ENCODE measurements around the gene KLK11. TPM values are rescaled to one million over a fixed set of nuclear protein-coding genes. Genes with fewer than 3 reads are reported as not detected.
A peak's percentile ranks its signal among the peaks of the same experiment; 100 is the strongest.

Gene KLK11
- total RNA-seq, 1 experiment from 2014 or later = not detected

DNA sequence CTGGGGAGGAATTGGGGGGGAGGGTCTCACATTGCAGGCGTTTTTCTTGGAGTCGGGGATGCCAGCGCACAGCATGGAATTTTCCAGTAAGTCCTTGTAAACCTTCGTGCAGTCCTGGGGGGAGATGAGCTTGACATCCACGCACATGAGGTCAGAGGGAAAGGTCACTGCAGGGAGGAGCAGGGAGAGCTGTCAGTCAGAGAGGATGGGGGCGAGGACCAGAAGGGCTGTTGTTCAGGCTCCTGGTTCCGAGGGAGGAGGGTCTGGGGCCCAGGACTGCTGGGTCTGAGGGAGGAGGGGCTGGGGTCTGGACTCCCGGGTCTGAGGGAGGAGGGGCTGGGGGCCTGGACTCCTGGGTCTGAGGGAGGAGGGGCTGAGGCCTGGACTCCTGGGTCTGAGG lies 46.7 kb downstream of the KLK11 start:
- peak; percentile 61 for DNase-seq
- Histone ChIP-seq H3K4me3 (ENCODE audit: insufficient read depth, low read depth, low read length) (no peak overlapping the region), H3K36me3 (replicated peaks; ENCODE audit: control insufficient read depth, insufficient read depth, low read length) (no peaks in the 10 kb centered on the region), H3K27me3 (ENCODE audit: control insufficient read depth, insufficient read depth, low read length) (peaks cover 15% of the 10 kb centered on the region; the same call in 1 of the 2 replicates)

DNA sequence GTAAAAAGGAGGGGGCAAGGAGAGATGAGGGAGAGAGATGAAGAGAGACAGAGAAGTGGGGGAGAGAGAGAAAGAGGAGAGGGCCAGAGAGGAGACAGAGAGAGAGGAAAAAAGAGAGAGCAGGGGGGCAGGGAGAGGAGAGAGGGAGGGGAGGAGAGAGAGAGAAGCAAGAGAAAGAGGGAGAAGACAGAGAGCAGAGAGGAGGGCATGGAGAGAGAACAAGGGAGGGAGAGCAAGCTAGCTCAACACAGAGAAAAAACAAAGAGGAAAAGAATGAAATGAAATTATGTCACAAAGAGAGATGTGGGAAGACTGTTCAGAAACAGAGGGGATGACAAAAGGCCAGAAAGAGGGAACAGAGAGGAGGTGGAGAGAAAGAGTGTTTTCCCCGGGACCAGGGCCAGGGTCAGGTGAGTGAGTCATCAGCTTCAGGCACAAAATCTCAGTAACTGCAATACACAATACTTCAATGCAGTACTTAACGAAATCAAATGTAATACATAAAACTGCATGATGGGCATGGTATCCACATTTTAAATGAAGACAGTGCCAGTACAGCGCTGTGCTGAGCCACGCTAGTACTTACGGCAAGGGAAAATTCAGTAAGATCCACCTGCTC lies 47.5 kb downstream of the KLK11 start:
- DNase-seq = no peak
- H3K4me3 ChIP-seq (ENCODE audit: insufficient read depth, low read depth, low read length) = no peak overlapping the region
- H3K36me3 ChIP-seq (replicated peaks; ENCODE audit: control insufficient read depth, insufficient read depth, low read length) = no peaks in the 10 kb centered on the region
- H3K27me3 ChIP-seq (ENCODE audit: control insufficient read depth, insufficient read depth, low read length) = peaks cover 9% of the 10 kb centered on the region; the same call in 1 of the 2 replicates

DNA sequence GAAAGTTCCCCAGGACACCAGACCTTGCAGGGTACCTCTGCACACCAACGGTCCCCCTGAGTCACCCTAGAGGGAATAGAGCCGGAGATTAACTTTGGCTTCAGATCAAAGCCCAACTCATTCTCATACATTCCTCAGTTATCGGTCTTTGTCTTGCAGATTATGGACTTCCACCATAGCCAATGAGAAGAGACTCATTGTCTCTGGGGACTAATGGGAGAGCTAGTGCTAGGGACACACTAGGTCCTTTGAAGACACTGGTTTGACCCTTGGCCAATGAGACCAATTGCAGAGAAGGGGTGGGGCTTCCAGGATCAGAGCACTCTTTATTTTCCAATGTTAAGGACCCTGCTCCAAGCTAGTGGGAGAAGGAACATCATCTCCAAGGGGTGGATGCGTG lies 48.8 kb downstream of the KLK11 start:
- peaks cover 4% of the 10 kb centered on the region; the same call in 1 of the 2 replicates for H3K27me3 ChIP-seq (ENCODE audit: control insufficient read depth, insufficient read depth, low read length)
- DNase-seq = no peak
- no peak overlapping the region for H3K4me3 ChIP-seq (ENCODE audit: insufficient read depth, low read depth, low read length)
- no peaks in the 10 kb centered on the region for H3K36me3 ChIP-seq (replicated peaks; ENCODE audit: control insufficient read depth, insufficient read depth, low read length)

DNA sequence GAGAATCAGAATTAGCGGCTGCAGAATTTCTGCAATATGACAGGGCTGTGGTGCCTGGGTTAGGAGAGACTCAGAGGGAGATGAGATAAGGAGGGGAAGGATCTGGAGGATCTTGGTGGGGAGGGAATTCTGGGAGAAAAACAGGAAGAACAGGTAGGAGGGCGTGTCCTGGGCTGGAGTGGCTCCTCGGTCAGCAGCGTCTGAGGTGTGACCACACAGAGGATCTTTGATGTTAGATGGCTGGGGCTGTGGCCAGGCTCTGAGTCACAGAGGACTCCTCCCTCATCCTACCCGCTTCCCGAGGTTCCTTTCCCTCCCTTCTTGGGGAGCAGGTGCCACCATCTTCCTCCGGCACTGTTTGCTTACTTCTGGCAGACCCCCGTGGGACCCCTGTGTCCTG lies 50.6 kb downstream of the KLK11 start:
- Histone ChIP-seq H3K36me3 (replicated peaks; ENCODE audit: control insufficient read depth, insufficient read depth, low read length) (no peaks in the 10 kb centered on the region), H3K27me3 (ENCODE audit: control insufficient read depth, insufficient read depth, low read length) (no peaks in the 10 kb centered on the region), H3K4me3 (ENCODE audit: insufficient read depth, low read depth, low read length) (no peak overlapping the region)
- peak; percentile 80 for DNase-seq

DNA sequence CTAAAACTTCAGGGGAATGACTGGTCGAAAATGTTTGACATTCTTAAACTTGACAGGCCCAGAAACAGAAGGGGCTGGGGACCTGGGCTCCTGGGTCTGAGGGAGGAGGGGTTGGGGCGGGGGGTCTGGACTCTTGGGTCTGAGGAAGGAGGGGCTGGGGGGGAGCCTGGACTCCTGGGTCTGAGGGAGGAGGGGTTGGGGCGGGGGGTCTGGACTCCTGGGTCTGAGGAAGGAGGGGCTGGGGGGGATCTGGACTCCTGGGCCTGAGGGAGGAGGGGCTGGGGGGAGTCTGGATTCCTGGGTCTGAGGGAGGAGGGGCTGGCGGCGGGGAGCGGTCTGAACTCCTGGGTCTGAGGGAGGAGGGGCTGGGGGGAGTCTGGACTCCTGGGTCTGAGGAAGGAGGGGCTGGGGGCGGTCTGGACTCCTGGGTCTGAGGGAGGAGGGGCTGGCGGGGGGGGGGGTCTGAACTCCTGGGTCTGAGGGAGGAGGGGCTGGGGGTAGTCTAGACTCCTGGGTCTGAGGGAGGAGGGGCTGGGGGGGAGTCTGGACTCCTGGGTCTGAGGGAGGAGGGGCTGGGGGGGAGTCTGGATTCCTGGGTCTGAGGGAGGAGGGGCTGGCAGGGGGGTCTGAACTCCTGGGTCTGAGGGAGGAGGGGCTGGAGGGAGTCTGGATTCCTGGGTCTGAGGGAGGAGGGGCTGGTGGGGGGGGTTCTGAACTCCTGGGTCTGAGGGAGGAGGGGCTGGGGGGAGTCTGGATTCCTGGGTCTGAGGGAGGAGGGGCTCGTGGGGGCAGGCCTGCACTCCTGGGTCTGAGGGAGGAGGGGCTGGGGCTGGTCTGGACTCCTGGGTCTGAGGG lies 51.5 kb downstream of the KLK11 start:
- no peaks in the 10 kb centered on the region for H3K27me3 ChIP-seq (ENCODE audit: control insufficient read depth, insufficient read depth, low read length)
- no peak for DNase-seq
- no peaks in the 10 kb centered on the region for H3K36me3 ChIP-seq (replicated peaks; ENCODE audit: control insufficient read depth, insufficient read depth, low read length)
- H3K4me3 ChIP-seq (ENCODE audit: insufficient read depth, low read depth, low read length) = no peak overlapping the region

DNA sequence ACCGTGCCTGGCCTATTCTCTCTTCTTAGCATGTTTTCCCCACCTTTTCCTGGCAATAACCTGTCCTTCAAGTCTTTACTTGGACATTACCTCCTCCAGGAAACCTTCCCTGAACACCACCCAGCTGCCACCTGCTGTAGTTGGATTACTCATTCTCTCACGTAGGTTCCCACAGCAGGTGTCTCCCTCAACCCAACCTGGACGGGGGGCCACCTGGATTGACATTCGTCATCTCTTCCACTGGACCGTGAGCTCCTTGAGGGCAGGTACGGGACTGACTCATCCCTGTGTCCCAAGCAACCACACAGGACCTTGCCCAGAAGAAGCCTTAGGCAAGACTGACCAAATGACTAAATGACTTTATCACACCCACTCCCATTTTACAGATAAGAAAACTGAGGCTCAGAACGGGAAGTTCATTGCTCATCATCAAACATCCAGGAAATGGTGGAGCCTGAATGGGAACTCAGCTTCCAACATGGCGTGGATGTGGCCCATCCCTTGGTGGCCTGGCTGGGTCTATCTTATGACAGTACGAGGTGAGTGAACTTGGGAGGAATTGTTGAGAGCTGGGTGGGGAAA lies 53.5 kb downstream of the KLK11 start:
- no peak overlapping the region for H3K4me3 ChIP-seq (ENCODE audit: insufficient read depth, low read depth, low read length)
- DNase-seq = no peak
- no peaks in the 10 kb centered on the region for H3K36me3 ChIP-seq (replicated peaks; ENCODE audit: control insufficient read depth, insufficient read depth, low read length)
- H3K27me3 ChIP-seq (ENCODE audit: control insufficient read depth, insufficient read depth, low read length) = no peaks in the 10 kb centered on the region

Other genes starting within 250 kb of the KLK11 start
- gene ACP4, start 236.2 kb downstream of the KLK11 start, total RNA-seq (2014; rRNA removed; shearing (Covaris generic)) = not detected in 2 replicates
- not detected in 2 replicates for gene KLK1, start 202.8 kb downstream of the KLK11 start, total RNA-seq (2014; rRNA removed; shearing (Covaris generic))
- gene KLK15, start 193.0 kb downstream of the KLK11 start, total RNA-seq (2014; rRNA removed; shearing (Covaris generic)) = not detected in 2 replicates
- gene KLK3, start 171.7 kb downstream of the KLK11 start, total RNA-seq (2014; rRNA removed; shearing (Covaris generic)) = not detected in 2 replicates
- not detected in 2 replicates for gene KLK2, start 153.2 kb downstream of the KLK11 start, total RNA-seq (2014; rRNA removed; shearing (Covaris generic))
- not detected in 2 replicates for gene KLK4, start 115.2 kb downstream of the KLK11 start, total RNA-seq (2014; rRNA removed; shearing (Covaris generic))
- gene KLK5, start 73.6 kb downstream of the KLK11 start, total RNA-seq (2014; rRNA removed; shearing (Covaris generic)) = 1.7 TPM in 1 of 2 replicates, not detected in the other
- 0.38 and 0.74 TPM in 2 replicates for gene KLK6, start 57.0 kb downstream of the KLK11 start, total RNA-seq (2014; rRNA removed; shearing (Covaris generic))
- 0.24 and 1.1 TPM in 2 replicates for gene KLK7, start 42.7 kb downstream of the KLK11 start, total RNA-seq (2014; rRNA removed; shearing (Covaris generic))
- gene KLK8, start 25.0 kb downstream of the KLK11 start, total RNA-seq (2014; rRNA removed; shearing (Covaris generic)) = 6.4 and 11.0 TPM in 2 replicates
- 0.14 and 2.4 TPM in 2 replicates for gene KLK10, start 6.9 kb downstream of the KLK11 start, total RNA-seq (2014; rRNA removed; shearing (Covaris generic))
- gene KLK12, start 8.4 kb upstream of the KLK11 start, total RNA-seq (2014; rRNA removed; shearing (Covaris generic)) = not detected in 2 replicates
- gene KLK13, start 38.5 kb upstream of the KLK11 start, total RNA-seq (2014; rRNA removed; shearing (Covaris generic)) = 2.0 and 3.0 TPM in 2 replicates
- not detected in 2 replicates for gene KLK14, start 56.3 kb upstream of the KLK11 start, total RNA-seq (2014; rRNA removed; shearing (Covaris generic))
- gene CTU1, start 81.8 kb upstream of the KLK11 start, total RNA-seq (2014; rRNA removed; shearing (Covaris generic)) = 12.9 and 15.3 TPM in 2 replicates
- not detected in 2 replicates for gene SIGLEC9, start 98.3 kb upstream of the KLK11 start, total RNA-seq (2014; rRNA removed; shearing (Covaris generic))
- gene SIGLEC7, start 115.7 kb upstream of the KLK11 start, total RNA-seq (2014; rRNA removed; shearing (Covaris generic)) = not detected in 2 replicates
- gene CD33, start 198.5 kb upstream of the KLK11 start, total RNA-seq (2014; rRNA removed; shearing (Covaris generic)) = 0.04 and 0.28 TPM in 2 replicates
- gene SIGLECL1, start 224.5 kb upstream of the KLK11 start, total RNA-seq (2014; rRNA removed; shearing (Covaris generic)) = not detected in 2 replicates

Measured in H7 (cell line).